Glomerular visceral epithelial cell (primary cell): ENCODE measurements around the gene TEX26.

Experiments
- DNase-seq: peaks from one replicate; pipeline ENCODE4 v3.0.0-alpha.2; 2016; ENCODE audit errors: extremely low spot score

TEX26 gene

DNA sequence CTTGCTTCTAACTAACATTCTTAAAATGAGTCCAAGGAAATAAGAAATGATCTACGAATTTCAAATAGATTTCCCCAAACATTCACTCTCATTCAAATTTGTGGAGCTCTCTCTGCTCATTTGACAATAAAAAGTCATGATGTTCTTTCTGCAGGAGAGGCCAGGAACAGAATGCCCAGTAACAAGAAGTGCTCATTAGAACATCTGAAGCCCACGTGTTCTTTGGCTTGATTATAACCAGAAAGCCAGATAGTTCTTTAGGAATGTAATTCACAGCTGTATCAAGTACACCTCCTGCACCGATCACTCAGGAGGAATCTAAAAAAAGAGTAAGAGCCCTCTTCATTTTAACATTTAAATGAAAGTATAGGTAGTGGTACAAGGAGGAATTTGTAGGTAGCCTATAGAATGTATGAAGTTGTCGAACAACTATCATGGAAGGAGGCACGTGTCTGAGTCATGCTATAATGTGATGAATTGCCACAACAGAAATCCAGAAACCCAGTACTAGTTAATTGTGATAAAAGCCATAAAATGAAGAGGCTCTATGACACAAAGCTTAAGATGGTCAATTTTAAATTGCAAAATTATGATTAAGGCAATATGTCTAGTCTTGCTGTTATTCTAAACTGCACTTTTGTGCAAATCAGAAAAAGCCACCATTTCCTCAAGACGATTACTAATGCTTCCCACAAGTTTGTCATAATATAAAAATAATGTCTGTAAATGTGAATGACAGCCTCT, 13.6 kb upstream of the TEX26 start:
- DNase-seq, result no peak

DNA sequence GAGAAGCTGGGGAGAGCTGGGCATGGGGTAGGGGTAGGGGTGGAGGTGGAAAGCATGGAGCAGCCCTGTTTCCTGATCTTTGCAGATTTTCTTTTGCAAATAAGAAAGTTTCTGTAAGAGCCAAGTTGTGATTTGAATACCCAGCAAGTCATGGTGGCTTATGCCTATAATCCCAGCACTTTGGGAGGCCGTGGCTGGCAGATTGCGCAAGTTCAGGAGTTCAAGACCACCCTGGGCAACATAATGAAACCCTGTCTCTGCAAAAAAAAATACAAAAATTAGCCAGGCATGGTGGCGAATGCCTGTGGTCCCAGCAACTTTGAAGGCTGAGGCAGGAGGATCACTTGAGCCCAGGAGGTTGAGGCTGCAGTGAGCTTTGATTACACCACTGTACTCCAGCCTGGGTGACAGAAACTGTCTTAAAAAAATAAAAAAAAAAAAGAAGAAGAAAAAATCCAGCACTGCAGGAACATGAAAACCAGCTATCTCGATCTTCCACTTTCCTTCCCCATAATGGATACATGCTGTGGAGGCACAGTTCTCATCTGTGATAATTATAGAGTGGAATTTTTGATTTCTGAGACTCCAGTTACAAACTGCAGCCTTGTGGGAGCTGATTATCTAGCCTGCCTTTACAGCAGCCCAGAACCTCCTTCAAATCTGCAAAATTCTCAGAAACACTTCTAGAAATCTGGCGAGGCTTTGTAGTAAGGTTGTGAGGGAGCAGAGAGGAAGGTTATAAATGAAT, 12.1 kb upstream of the TEX26 start:
- DNase-seq, result no peak

DNA sequence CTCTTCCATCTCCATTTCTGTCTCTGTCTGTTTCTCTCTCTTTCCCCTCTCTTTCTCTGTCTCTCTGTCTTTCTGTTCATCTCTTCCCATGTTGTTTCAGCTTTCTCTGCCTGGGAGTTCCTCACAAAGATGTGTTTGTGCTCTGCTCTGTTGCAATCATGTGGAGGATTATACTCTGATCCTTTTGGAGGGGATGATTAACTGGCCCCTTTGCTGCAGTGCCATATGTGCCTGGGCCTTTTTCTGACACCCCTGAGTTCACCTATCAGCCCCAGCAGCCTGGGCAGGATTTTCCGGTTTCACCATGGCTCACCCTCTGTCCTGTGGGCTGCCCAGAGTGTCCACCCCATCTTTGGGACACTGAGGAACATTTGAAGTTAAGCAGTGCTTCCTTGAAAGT, 9.0 kb upstream of the TEX26 start:
- no peak for DNase-seq

DNA sequence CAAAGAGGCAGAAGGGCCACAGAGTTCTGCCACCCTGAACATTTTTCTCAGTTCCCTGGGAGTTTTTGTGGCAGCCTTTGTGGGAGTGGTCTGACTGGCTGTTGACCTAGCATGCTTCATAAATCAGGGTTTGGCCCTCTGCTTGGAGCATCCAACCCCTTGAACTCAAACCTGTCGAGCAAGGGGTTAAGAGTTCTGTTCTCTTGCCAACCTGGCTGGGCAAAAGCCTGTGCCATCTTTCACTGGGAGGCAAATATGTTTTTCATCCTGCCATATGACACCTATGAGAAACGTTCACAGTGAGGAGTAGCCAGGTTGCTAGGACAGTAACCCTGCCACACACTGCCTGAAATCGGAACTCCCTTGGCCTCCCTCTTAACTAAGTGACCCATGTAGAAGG, 7.7 kb upstream of the TEX26 start:
- no peak for DNase-seq

DNA sequence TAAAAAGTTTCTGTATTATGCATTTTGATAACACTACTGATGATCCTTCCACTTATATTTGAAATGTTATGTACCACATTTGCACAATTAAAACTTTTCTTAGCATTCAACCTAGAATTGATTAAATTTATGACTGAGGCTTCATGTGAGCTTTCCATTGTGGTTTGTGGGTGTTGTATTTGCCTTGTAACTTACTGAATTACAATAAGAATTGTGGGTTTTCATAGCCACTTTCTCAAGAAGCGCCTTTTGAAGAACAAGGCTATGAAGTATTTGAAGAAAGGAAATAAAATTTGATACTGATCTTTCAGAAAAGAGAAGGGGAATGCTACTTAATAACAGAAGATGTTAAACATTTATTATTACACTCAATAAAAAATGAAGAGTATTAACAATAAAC, 7.0 kb upstream of the TEX26 start:
- no peak for DNase-seq

DNA sequence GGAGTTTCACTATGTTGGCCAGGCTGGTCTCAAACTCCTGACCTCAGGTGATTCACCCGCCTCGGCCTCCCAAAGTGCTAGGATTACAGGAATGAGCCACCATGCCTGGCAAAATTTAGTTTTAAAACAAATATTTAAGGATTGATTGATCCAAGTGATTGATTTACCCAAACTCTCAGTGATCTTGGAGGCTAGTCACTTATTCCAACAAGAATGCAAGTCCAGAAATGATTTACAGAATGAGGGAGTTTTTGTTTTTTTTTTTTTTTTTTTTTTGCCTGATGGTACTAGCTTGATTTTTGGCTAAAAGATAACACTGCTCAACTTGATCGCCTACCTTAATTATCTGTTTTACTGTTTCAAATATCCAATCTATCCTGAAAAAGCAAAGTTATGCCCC, 5.7 kb upstream of the TEX26 start:
- DNase-seq, result no peak

DNA sequence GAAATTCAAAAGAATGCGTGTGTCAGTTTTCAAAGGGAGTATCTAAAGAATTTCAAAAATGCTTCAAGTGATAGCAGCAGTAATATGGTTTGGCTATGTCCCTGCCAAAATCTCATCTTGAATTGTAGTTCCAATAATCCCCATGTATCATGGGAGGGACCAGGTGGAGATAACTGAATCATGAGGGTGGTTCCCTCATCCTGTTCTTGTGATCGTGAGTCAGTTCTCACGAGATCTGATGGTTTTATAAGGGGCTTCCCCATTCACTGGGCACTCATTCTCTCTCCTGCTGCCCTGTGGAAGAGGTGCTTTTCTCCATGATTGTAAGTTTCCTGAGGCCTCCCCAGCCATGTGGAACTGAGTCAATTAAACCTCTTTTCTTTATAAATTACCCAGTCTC, 5.3 kb upstream of the TEX26 start:
- DNase-seq, result peak; percentile 49

DNA sequence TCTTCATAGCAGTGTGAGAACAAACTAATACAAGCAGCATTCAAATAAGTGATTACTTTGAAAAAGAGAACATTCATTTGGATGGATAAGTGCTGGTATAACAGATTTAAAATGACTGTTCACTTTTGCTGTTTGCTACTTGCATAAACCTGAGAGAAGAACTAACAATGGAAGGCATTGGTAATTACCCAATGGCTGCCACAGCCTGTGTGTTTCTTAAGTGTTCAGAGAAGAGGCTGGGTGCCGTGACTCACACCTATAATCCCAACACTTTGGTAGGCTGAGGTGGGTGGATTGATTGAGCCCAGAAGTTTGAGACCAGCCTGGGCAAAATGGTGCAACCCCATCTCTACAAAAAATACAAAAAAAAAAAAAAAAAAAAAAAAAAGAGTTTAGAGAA, 4.9 kb upstream of the TEX26 start:
- no peak for DNase-seq

DNA sequence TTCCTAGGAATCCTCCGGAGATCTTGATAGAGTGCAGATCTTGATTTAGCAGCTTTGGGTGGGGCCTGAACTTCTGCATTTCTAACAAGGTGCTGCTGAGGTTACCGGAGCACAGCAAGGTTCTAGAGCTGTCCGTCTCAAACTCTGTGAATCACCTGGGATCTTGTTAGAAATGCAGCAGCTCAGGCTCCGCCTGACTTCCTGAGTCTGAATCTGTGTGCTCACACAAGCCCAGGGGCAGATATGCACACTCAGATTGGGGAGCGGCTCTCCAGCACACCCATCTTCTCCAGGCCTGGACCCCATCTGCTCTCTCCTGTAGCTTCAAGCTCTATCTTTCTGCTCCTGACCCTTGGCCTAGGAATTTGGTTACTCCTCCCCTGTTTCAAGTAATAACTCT, 3.5 kb upstream of the TEX26 start:
- DNase-seq, result no peak

DNA sequence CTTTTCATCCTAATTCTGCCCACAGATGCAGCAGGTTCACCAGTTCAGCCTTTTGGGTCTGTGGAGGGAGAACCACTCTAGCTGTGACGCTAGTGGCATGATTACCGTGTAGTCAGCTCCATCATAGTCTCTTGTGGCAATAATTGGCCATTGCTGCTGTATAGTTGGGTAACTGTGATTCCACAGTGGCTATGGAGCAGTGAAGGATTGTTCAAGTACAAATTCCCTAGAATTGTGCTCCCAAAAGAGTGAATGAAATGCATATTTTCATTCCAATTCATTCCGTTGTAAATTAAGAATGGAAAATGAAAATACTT, 856 bp downstream of the TEX26 start:
- no peak for DNase-seq

DNA sequence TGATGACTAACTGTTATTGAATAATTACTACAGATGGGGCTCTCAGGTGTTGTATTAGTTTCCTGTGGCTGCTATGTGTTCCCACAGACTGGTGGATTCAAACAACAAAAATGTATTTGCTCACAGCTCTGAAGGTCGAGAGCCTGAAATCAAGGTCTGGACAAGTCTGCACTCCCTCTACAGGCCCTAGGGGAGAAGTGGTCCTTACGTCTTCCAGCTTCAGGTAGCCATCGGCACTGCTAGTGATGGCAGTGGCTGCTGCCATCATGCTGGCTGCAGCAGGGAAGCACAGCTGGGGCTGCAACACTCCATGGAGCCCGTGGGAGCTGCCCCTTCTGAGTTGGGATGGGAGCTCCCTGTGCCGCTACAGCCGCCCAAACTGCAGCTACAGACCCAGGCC, 1.9 kb downstream of the TEX26 start:
- DNase-seq, result peak; percentile 8

DNA sequence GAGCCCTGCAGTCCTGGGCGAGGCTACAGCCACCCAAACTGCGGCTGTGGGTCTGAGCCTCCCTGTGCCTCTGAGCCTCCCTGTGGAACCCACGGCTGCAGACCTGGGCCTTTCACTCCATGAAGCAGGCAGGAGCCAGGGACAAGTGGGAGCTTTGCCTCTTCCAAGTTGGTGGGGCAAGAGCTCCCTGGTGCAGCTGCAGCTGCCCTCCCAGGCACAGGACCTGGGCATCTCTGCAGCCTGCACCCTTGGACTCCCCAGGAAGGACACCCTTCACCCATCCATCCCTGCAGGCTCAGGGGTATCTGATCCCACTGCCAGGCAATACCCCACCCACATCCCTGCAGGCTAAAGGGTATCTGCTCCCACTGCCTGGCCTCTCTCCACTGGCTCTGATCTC, 2.3 kb downstream of the TEX26 start:
- no peak for DNase-seq

DNA sequence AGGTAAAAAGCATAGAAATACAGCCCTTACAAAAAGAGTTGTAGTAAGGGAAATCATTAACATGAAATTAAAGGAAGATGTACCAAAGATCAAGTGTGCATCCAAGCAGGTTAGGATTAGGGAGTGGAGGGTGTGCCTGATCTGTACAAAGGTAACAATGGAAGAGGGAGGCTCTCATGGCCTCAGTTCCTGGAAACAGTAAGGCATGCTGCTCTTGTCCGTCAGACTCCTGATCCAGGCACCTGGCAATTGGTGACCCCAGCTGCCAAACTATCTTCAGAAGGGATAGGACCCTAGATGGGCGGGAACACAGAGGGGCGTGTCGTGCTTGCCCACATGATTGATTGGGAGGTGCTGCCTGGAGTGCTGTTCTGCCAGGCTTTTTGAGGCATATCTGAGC, 4.5 kb downstream of the TEX26 start:
- no peak for DNase-seq

DNA sequence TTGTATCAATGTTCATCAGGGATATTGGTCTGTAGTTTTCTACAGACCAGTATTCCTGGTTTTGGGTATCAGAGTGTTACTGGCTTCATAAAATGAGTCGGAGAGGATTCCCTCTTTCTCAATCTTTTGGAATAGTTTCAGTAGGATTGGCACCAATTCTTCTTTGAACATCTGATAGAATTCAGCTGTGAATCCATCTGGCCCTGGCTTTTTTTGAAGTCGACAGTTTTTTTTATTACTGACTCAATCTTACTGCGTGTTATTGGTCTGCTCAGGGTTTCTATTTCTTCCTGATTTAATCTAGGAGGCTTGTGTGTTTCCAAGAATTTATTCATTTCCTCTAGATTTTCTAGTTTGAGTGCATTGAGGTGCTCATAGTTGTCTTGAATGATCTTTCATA, 11.4 kb downstream of the TEX26 start:
- DNase-seq, result no peak

DNA sequence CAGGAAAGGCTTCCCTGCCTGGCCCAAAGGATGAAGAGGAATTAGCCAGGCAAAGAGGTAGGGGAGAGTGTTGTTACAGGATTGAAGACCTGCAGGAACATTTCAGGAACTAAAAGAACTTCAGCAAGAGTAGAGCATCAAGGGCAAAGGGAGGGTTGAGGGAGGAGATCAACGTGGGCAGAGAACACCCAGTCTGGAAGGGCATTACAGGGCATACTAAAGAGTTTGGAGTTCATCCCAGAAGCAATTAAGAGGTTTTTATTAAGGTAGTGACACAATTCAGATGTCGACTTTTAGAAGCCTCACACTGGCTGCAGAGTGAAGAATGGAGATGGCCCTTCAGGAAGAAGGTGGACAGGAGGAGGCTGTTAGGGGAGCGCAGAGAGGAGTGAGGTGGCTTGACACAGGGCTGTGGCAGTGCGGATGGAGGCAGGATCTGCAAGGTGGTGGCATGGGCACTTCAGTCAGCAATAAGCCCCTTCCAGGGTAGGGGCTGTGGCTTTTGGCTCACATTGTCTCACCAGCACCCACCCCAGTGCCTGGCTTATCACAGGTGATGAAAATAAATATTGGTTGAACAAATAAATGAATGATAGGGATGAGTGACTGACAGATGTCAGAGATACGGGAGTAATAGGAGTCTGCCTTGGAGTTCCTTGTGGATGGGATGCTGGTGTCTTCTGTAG, 24.9 kb downstream of the TEX26 start:
- DNase-seq, result no peak

DNA sequence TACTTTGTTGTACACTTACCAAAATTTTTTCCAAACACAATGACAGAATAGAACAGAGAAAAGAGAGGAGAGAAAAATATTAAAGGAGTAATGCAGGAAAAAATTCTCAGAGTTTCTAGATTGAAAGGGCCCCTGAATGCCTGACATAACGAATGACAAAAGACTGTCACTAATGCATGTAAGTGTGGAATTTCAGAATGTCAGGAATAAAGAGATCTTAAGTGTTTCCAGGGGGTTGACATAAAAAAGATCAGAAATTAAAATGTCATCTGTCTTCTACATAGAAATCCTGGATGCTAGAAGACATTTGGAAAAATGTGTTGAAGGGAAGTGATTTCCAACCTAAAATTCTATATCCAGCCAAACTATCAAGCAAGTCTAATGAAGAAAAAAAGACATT, 27.2 kb downstream of the TEX26 start:
- no peak for DNase-seq

DNA sequence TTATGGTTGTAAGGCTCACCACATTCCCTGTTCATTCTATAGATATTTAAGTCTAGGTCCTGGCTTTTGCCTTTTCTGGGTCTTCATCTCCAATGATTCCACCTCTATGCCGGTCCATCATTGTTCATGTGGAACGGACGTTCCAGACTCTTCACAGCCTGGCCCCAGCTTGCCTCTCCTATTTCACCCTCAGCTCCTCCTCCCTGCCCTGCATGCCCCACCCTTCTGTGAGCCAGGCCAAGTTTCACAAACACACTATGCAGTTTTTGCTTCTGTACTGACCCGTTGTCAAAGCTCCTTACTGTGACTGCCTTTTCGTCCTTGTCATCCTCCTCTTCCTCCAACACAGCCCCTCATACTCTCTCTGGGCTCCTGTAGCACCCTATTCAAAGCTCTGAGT, 31.3 kb downstream of the TEX26 start:
- DNase-seq, result peak; percentile 29

DNA sequence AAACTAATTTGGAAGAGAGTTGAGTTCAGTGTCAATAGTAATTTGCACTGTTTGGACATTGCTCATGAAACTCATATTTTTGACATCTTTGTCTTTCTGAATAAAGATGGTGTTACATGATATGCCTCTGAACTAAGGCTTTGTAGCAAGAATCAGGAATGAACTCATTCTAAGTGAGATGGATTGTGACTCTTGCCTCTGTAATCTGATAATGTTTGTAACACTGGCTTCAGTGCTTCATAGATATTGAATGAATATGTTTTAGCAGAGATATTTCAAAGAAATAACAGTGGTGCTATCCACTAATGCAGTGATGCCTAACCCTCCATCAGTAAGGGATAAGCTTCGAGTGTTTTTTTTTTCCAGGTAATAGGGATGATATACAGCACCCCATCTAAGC, 32.9 kb downstream of the TEX26 start:
- no peak for DNase-seq

DNA sequence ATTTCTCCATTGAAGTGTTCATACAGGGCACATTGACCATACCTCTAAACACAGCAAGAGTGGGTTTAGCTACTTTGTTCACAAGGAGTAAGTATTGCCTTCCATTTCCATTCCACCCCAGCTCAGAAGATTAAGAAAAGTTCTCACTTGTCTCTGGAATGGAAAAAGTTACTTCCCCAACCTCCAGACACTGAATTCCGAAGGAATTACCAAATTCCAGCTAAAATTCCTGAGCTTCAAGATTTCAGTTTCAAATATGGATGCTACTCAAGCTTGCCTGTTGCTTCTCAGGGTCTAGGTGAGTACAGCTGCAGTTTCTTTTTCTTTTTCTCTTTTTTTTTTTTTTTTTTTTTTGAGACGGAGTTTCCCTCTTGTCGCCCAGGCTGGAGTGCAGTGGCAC, 33.6 kb downstream of the TEX26 start:
- no peak for DNase-seq

DNA sequence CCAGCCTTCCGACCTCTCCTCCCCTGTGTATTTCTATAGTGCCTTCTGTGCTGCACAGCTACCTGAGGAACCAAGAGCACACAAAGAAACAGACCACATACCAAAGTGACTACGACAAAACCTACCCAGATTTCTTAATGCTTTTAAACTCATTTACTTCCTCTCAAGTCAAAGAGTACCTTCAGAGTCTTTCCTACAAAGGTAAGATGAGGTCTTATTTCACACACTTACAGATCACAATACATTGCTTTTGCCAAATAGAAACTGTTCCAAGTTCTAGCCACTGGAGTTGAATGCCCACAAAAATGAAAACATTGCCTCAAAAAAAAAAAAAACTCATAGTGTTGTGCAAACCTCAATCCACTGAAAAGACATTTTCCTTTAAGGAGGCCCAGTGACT, 36.4 kb downstream of the TEX26 start:
- DNase-seq, result no peak

DNA sequence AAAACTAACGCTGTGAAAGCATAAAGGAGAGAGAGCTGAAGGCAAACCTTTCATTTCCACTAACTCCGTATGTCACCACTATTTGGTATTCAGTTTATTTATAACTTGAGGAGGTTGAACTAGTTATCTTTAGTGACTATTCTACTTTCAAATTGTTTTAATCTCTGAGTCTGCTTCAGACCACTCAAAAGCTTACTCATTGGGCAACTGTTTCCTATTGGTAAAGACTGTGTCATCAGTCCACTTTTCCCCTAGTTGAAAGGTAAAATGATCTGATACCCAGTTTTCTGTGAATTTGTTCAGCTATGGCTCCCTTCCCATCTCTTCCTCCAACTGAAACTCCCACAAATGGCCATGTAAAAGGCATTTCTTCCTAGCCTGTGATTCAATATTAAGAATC, 39.1 kb downstream of the TEX26 start:
- DNase-seq, result no peak

DNA sequence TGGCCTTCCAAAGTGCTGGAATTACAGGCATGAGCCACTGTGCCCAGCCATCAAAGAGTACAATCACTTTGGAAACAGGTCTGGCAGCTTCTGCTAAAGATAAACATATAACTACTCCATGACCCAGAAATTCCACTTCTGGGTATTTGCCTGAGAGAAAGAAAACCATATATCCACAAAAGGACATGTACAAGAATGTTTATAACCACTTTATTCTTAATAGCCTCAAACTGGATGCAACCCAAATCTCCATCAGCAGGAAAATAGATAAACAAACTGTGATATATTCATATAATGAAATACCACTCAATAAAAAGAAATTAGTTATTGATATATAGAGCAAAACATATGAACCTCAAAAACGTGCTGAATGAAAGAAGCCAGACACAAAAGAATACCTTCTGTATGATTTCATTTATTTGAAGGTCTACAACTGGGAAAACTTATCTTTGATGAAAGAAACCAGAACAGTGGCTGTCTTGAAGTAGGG, 40.5 kb downstream of the TEX26 start:
- no peak for DNase-seq

DNA sequence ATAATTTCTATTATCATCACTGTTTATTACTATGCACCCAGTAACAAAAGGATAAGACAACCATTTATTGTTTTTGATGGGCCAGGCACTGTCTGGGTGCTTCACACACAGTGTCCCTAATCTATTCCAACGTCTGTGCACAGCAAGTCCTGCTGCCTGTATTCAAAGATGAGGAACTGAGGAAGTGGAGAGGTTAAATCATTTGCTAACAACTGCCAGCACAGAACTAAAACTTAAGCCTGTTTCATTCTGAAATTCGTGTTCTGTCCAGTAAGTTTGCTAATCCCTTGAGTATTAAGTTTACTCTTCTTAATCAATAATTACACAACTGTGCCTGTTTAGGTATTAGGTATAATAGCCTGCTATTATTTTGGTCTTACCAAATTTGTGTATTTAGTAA, 41.9 kb downstream of the TEX26 start:
- DNase-seq, result no peak
